ENCODE data around the gene ARHGEF10L. TPM values are rescaled to one million over a fixed set of nuclear protein-coding genes. Genes with fewer than 3 reads are reported as not detected.
A peak's percentile ranks its signal among the peaks of the same experiment; 100 is the strongest.

Gene ARHGEF10L
- total RNA-seq, 1 donor from 2014 or later: 51.2 TPM

DNA sequence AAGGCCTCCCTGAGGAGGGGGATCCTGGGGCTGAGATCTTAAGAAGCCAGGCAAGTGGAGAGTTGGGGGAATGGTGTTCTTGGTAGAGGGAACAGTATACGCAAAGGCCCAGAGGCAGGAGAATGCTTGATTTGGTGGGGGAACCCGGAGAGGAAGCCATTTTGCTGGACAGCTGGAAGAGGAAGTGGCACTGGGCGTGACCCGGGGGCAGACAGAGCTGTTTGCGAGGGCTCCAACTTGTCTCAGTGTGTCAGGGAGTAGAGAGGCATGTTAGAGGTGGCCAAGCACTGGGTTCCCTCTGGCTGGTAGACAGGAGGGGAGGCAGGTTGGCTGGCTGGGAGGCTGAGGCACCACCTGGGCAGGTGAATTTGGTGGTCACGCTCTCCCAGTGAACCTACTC, 119.3 kb downstream of the ARHGEF10L start:
- no peak for DNase-seq (ENCODE audit: low read depth)

- DNase-seq (ENCODE audit: low read depth): peak; percentile 20
Measured at GRCh38 chr1:17661546-17662157, 122.2 kb downstream of the ARHGEF10L start.

GRCh38 chr1:17662296-17662695, 122.8 kb downstream of the ARHGEF10L start:
- DNase-seq (ENCODE audit: low read depth): no peak

GRCh38 chr1:17662786-17663185, 123.3 kb downstream of the ARHGEF10L start:
- no peak for DNase-seq (ENCODE audit: low read depth)

DNA sequence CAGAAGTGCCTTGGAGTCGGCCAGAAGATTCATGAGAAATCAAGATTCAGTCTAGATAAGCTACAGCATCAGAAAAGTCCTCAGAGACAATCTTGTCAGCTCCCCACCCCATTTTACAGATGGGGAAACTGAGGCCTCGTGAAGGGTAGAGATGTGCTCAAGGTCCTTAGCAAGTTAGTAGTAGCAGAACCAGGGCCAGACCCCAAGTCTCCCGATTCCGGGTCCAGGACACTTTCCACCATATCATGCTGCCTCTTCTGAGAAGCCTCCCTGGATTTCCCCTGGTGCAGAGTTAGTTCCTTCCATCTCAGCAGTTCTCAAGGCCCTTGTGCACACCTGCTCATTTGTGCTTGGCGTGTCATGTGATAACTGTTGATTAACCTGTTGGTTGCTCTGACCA, 124.1 kb downstream of the ARHGEF10L start:
- DNase-seq (ENCODE audit: low read depth): no peak

DNA sequence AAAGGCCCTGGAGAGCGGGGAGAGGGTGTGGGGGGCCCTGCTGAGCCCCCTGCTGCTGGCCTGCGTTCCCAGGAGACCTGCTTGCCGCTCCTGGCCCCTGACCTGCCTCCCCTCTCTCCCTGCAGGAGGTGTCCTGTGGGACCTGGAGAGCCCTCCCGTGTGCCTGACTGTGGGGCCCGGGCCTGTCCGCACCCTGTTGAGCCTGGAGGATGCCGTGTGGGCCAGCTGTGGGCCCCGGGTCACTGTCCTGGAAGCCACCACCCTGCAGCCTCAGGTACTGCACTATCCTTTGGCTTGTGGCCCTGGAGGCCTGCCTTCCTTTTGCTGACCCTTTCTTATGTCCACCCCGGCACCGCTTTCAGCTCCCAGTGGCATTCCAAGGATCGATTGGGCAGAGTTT, 124.8 kb downstream of the ARHGEF10L start:
- no peak for DNase-seq (ENCODE audit: low read depth)

- DNase-seq (ENCODE audit: low read depth): no peak
Measured at GRCh38 chr1:17665054-17665453, 125.6 kb downstream of the ARHGEF10L start.

DNA sequence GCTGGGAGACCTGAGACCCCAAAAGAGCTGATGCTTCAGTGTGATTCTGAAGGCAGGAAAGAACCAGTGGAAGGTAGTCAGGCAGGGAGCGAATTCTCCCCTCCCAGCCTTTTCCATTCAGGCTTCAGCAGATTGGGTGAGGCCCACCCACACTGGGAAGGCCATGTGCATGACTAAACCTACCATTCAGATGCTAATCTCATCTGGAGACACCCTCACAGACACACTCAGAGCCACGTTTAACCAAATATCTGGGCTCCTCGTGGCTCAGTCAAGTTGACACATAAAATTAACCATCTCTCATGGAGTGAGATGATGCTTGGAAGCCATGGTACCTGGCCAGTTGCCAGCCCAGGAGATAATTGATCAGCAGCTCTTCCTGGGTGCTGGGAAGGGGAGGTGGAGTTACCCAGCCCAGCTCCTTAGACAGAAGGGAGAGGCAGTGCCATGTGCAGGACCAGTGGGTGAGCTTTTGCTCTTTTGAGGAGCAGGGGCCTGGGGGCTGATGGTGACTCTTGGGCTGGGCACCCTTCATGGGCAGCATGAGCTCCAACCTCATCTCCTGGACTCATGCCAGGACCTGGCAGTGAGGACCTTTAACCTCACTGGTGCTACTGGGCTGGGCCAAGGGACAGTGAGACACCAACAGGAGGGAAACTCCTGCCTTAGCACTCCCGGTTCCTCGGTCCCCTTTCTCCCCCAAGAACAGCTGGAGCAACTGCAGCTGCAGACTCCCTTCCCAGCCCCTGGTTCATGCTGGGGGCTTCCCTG, 126.6 kb downstream of the ARHGEF10L start:
- no peak for DNase-seq (ENCODE audit: low read depth)

DNA sequence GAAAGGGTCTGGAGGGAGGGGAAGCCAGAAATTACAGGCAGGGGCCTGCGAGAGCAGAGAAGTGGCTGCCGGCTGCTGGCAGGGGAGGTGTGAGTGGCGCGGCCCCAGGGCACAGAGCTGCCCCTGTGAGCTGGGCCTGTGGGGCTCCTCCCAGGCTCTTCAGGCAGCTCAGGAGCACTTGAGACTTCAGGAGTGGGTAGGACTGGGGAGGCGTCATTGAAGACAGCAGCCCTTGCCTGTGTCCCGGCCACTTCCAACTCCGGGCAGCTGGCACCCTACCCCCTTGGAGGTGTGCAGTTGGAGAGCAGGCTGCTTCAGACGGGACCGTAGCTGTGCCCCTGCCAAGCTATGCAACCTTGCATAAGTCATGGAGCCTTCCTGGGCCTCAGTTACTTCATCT, 128.1 kb downstream of the ARHGEF10L start:
- no peak for DNase-seq (ENCODE audit: low read depth)

DNA sequence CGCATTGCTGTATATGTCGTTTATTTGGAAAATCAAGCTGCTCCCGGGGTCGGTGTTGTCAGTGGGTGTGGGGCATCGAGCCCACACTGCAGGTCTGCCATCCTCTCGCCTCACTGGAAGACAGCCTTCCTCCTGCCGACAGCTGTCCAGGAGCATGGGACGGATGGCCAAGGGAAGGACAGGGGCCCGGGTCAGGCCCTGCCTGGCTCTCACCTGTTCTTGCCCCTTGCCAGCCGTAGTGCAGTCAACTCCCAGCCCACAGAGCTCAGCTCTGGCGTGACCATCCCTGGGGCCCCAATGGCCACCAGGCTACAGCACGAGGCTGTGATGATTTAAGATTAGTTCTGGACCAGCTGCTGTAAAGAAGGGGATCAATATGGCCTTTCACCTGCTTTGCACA, 128.7 kb downstream of the ARHGEF10L start:
- no peak for DNase-seq (ENCODE audit: low read depth)

- DNase-seq (ENCODE audit: low read depth): no peak
Measured at GRCh38 chr1:17668624-17669175, 129.2 kb downstream of the ARHGEF10L start.

GRCh38 chr1:17669305-17669704, 129.8 kb downstream of the ARHGEF10L start:
- DNase-seq (ENCODE audit: low read depth): no peak

GRCh38 chr1:17669866-17670451, 130.5 kb downstream of the ARHGEF10L start:
- no peak for DNase-seq (ENCODE audit: low read depth)

- no peak for DNase-seq (ENCODE audit: low read depth)
Measured at GRCh38 chr1:17670587-17671313, 131.3 kb downstream of the ARHGEF10L start.

- DNase-seq (ENCODE audit: low read depth): no peak
Measured at GRCh38 chr1:17671314-17671705, 131.8 kb downstream of the ARHGEF10L start.

GRCh38 chr1:17671741-17672140, 132.2 kb downstream of the ARHGEF10L start:
- DNase-seq (ENCODE audit: low read depth): peak; percentile 30

GRCh38 chr1:17672226-17672625, 132.7 kb downstream of the ARHGEF10L start:
- no peak for DNase-seq (ENCODE audit: low read depth)

- DNase-seq (ENCODE audit: low read depth): no peak
Measured at GRCh38 chr1:17673329-17674072, 134.0 kb downstream of the ARHGEF10L start.

GRCh38 chr1:17674726-17675500, 135.4 kb downstream of the ARHGEF10L start:
- no peak for DNase-seq (ENCODE audit: low read depth)

DNA sequence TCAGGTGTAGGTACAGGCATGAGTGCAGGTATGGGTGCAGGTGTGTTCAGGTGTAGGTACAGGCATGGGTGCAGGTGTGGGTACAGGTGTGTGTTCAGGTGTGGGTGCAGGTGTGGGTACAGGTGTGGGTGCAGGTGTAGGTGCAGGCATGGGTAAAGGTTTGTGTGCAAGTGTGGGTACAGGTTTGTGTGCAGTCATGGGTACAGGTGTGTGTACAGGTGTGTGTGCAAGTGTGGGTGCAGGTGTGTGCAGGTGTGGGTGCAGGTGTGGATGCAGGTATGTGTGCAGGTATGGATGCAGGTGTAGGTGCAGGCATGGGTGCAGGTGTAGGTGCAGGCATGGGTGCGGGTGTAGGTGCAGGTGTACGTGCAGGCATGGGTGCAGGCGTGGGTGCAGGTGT, 136.2 kb downstream of the ARHGEF10L start:
- DNase-seq (ENCODE audit: low read depth): no peak

All from renal cortical epithelial cell (primary cell).